ENCODE results near the gene ARHGAP10. TPM values are rescaled to one million over a fixed set of nuclear protein-coding genes. Genes with fewer than 3 reads are reported as not detected.
"Not testable (repeated sequence)": the region's sequence is repeated elsewhere in the genome, so short reads cannot be mapped to it uniquely, and the experiment has no call there.

ARHGAP10 gene
- total RNA-seq, 1 experiment from 2014 or later, result 15.2 TPM

DNA sequence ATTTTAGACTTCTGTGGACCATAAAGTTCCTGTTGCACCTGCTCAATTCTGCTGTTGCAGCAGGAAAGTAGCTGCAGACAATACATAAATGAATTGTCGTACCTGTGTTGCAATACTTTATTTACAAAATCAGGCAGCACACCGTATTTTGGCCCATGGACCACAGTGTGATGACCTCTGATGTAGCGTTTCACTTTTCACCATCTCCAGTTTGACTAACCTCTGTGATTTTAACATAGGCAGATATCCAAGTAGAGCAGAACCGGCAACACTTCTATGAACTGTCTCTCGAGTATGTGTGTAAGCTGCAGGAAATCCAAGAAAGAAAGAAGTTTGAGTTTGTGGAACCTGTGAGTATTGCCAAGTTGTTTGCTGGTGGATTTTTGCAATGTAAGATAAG, 132.7 kb downstream of the ARHGAP10 start:
- Histone ChIP-seq H3K36me3 (no peaks in the 10 kb centered on the region; the same call in none of the 2 replicates), H3K9me3 (no peaks in the 10 kb centered on the region), H3K4me3 (no peak overlapping the region), H3K27me3 (no peaks in the 10 kb centered on the region)
- no peak for DNase-seq

DNA sequence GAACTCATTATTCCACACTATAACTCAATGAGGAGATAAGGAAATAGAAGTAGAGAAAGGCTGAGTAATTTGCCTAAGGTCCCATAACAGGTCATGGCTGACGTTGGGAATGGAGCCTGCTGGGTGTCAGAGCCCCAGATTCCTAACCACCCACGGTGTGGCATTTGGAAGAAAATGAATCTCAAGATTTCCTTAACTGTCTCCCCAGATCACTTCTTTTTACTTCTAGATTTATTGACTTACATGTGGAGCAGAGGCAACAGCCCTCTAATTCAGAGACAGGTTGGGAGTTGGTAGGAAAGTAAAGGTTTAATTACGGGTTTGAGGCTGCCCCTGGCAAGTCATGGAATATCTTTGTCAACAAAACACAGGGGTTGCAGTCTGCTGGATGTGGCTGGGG, 134.0 kb downstream of the ARHGAP10 start:
- H3K4me3 ChIP-seq, result no peak overlapping the region
- DNase-seq, result no peak
- no peaks in the 10 kb centered on the region for H3K27me3 ChIP-seq
- H3K9me3 ChIP-seq, result no peaks in the 10 kb centered on the region
- H3K36me3 ChIP-seq, result no peaks in the 10 kb centered on the region; the same call in none of the 2 replicates

DNA sequence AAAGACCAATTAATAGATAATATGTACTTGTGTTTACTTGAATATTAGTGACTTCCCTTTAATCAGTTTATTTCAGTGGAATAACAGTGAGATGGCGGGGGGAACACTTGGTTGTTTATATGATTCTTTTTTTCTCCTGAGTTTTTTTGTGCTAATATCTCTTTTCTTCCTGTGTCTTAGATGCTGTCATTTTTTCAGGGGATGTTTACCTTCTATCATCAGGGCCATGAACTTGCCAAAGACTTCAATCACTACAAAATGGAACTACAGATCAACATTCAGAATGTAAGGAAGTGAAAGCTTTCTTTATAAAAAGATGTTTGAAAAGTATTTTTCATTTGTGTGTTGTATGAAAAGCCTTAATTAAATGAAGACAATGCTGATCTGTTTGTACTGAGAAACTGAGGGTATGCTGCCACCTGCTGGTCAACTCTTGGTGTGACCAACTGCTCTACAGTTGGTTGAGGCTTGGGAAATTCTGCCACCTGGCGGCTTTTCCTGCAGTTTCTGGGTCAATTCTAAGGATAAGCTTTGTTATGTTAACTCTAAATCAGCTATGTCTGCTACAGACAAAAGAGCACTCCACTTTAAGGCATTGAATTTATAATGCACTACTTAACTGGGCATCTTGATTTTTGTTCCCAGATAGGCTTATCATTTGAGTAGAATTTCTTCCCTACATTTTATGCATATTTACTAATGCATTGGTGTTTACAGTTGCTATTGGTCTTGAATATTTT, 134.8 kb downstream of the ARHGAP10 start:
- no peaks in the 10 kb centered on the region for H3K27me3 ChIP-seq
- H3K36me3 ChIP-seq, result no peaks in the 10 kb centered on the region; the same call in none of the 2 replicates
- DNase-seq, result peak; percentile 65

DNA sequence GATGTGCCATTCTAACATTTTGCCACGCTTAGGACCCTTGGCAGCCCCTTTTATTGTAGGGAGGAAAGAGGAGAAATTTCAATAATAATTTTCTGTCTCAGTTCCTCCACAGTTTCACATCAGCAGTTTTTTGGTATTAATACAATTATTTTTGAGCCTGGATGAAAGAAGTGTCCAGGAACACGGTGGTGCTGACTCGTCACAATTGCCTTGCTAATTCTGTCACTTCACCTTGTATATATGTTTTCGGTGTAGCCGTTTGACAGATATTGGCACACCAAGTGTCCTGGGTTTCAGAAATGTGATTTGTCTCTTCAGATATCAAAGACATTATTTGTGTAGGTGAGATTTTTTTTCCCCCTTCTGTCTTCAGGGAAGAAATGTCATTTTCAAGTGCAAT, 142.2 kb downstream of the ARHGAP10 start:
- DNase-seq, result no peak
- no peaks in the 10 kb centered on the region for H3K9me3 ChIP-seq
- H3K27me3 ChIP-seq, result no peaks in the 10 kb centered on the region
- no peak overlapping the region for H3K4me3 ChIP-seq
- H3K36me3 ChIP-seq, result no peaks in the 10 kb centered on the region

More for the DNA sequence above, 134.8 kb downstream of the ARHGAP10 start:
- no peaks in the 10 kb centered on the region for H3K9me3 ChIP-seq
- H3K4me3 ChIP-seq, result no peak overlapping the region

DNA sequence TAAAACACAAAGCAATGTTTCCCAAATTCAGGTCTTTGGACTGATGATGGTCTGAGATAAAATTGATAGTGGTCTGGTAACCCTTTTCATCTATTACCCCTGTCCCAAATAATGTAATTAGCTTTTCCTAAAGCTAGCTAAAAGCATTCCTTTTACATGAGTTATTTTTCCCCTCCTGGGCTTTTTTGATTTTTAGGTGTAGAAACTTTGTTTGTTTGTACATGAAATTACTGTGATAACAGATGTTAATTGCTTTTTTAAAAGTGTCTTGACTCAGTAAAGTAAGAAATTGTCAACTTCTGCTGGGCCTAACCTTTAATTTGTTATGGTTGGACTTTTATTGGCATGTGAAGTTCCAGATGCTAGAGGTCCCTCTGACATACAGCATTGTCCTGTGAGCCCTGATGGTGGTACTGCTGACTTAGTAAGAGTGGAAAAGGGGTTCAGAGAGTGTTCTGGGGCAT, 145.5 kb downstream of the ARHGAP10 start:
- Histone ChIP-seq H3K9me3 (no peaks in the 10 kb centered on the region), H3K4me3 (no peak overlapping the region), H3K36me3 (no peaks in the 10 kb centered on the region), H3K27me3 (no peaks in the 10 kb centered on the region)
- no peak for DNase-seq

DNA sequence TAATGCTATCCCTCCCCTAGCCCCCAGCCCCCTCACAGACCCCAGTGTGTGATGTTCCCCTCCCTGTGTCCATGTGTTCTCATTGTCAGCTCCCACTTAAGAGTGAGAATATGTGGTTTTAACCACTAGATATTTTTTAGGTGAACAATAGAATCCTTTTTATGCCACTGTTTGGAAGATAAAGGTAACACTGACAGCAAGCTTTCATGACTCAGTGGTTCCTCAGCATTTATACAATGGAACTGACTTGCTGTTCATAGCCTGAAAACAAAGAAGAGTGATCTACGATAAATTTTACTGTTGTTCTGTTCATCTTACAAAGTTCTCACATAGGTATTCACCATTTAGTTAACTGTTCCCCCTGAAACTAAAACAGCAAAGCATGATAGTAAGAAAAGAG, 147.8 kb downstream of the ARHGAP10 start:
- no peaks in the 10 kb centered on the region for H3K9me3 ChIP-seq
- no peak for DNase-seq
- no peak overlapping the region for H3K4me3 ChIP-seq
- no peaks in the 10 kb centered on the region for H3K36me3 ChIP-seq
- no peaks in the 10 kb centered on the region for H3K27me3 ChIP-seq

DNA sequence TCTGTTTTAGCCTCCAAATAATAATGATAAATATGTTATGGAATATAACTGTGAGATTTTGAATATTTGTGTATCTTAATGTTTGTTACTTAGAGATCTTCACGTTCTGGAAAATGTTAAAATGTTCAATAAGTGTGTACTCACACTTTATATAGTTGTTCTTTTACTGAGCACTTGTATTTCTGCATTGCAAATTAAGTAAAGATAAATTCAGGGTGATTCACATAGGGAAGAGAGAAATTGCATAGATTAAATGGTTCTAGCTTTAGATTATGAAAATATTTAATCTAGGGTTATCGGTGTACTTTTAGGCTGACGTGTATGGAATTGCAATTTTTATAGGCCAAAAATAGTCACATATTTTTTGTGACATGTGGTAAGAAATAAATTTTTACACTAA, 148.6 kb downstream of the ARHGAP10 start:
- Histone ChIP-seq H3K9me3 (no peaks in the 10 kb centered on the region), H3K36me3 (no peaks in the 10 kb centered on the region), H3K4me3 (no peak overlapping the region), H3K27me3 (no peaks in the 10 kb centered on the region)
- no peak for DNase-seq

DNA sequence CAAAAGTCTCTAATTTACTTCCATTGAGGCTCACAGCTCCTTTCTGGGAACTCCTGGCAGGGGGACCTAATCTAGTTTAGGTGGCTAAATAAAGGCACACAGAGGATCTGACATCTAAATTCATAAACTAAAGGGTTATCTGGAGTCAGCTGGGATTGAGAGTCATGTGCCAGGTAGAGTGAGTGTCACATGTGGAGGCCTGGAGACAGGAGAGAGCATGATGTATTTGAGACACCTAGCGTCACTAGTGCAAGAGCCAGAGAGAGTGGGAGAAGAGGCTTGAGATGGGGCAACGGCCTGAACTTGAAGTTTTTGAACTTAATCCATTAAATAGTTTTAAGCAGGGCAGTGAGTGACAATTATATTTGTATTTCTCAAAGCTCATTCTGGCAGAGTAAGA, 152.6 kb downstream of the ARHGAP10 start:
- Histone ChIP-seq H3K9me3 (no peaks in the 10 kb centered on the region), H3K27me3 (no peaks in the 10 kb centered on the region), H3K4me3 (no peak overlapping the region), H3K36me3 (no peaks in the 10 kb centered on the region)
- DNase-seq, result no peak

DNA sequence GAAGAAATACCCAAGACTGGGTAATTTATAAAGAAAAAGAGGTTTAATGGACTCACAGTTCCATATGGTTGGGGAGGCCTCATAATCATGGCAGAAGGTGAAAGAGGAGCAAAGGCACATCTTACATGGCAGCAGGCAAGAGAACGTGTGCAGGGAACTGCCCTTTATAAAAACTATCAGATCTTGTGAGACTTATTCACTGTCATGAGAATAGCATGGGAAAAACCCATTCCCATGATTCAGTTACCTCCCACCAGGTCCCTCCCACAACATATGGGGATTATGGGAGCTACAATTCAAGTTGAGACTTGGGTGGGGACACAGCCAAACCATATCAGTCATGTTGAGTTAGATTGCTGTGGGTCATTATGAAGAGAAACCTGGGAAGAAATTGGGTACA, 153.3 kb downstream of the ARHGAP10 start:
- H3K9me3 ChIP-seq, H3K36me3 ChIP-seq, DNase-seq, H3K27me3 ChIP-seq, H3K4me3 ChIP-seq: not testable (repeated sequence)

DNA sequence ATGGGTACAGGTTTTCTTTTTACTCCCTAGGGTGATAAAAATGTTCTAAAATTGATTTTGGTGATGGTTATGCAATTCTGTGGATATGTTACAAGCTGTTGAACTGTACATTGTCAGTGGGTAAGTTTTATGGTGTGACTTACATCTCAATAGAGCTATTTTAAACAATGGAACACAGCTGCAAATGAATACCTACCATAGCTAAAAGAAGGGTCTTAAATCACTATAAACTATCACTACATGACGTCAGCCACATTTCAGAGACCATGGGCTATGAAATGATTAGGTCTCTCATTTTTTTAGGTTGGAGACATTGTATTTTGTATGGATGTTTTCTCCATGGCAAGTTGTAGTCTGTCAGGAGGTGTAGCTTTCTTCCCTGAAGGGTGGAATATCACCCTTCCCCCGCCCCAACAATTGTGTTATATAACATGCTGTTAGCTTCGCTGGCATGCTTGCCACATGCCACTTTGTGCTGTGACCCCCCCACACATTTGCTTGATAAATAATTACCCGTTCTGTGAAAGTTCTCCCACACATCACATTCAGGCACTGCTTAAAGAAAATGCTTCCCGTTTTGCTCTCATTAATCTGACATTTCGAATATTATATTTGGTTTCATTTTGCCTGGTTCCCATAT, 159.7 kb downstream of the ARHGAP10 start:
- Histone ChIP-seq H3K4me3 (no peak overlapping the region), H3K9me3 (peaks cover 3% of the 10 kb centered on the region; the same call in 1 of the 2 replicates), H3K27me3 (no peaks in the 10 kb centered on the region), H3K36me3 (no peaks in the 10 kb centered on the region)
- DNase-seq, result no peak

DNA sequence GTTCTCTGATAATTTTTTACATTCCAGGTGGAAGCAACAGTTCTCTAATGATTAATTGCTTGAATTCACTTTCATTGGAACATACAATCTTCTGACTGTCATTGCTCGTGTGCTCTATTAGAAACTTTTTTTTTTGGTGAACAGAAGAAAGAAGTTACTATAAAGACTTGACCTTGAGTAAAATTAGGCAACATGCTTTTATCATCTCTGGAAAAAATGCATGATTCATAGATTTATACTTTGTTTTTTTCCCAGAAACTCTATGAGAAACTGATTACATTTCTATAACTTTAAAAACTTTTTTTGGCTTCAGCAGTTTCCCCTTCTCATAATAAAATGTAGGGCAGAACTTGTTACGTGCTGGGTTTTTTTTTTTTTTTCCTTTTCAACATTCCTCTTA, 167.6 kb downstream of the ARHGAP10 start:
- DNase-seq, result no peak

DNA sequence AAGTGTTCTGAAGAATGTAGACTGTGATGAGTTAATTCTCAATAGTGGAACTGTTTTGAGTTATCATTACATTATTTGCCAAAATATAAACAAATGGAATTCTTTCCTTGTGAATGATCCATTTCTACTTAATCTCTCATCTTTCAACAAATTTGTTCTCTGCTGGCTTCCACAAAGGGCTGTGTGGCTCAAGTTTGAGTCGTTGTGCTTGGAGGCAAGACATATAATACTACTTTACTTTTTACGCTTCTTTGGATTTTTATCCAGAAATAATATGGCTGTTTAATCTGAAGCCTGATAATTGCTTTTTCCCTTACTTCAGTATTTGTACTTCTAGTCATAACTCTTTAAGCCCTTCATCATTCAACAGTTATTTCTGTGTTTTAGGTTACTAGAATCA, 169.5 kb downstream of the ARHGAP10 start:
- H3K9me3 ChIP-seq, result peaks cover 3% of the 10 kb centered on the region; the same call in 1 of the 2 replicates
- H3K36me3 ChIP-seq, result no peaks in the 10 kb centered on the region; the same call in 1 of the 2 replicates
- H3K4me3 ChIP-seq, result no peak overlapping the region
- H3K27me3 ChIP-seq, result no peaks in the 10 kb centered on the region
- DNase-seq, result no peak

More for the DNA sequence above, 167.6 kb downstream of the ARHGAP10 start:
- Histone ChIP-seq H3K9me3 (peaks cover 5% of the 10 kb centered on the region), H3K36me3 (no peaks in the 10 kb centered on the region; the same call in 1 of the 2 replicates), H3K27me3 (no peaks in the 10 kb centered on the region), H3K4me3 (no peak overlapping the region)

DNA sequence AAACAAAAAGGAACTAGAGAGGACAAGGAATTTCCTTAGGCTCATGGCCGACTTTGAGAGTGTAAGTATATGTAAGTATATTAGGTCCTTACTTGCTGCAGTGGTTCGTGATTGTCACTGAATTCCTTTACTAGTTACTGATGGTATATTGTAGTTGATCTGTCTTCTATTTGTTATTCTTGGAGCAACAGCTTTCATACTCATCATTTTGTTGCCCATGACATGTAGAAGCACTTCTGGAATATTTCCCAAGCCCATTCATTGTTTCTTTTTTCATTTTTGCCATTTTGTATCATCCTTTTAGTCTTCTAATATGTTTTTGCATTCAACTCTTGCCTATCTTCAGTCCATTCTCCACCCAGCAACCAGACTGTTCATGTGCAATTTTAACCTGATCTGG, 170.0 kb downstream of the ARHGAP10 start:
- H3K27me3 ChIP-seq, result no peaks in the 10 kb centered on the region
- H3K4me3 ChIP-seq, result no peak overlapping the region
- no peaks in the 10 kb centered on the region; the same call in 1 of the 2 replicates for H3K36me3 ChIP-seq
- H3K9me3 ChIP-seq, result peaks cover 3% of the 10 kb centered on the region; the same call in 1 of the 2 replicates
- DNase-seq, result no peak

DNA sequence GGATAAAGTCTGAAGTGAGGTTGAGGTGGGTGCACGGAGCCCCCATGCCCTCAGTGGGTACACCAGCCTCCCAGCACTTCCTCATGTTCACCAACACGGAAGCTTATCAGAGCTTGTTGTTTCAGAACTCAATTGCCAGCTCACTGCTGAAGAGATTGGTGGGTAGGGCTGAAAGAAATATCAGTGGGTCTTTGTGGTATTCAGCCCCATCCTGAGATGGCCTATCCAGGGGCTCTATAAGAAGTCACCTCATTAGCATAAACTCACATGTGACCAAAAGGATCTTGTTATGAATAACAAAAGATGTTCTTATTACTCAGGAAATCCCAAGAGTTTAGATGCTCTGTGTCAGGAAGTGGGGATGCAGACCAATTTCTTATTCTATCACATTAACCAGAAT, 177.3 kb downstream of the ARHGAP10 start:
- Histone ChIP-seq H3K27me3 (no peaks in the 10 kb centered on the region), H3K9me3 (no peaks in the 10 kb centered on the region), H3K36me3 (no peaks in the 10 kb centered on the region; the same call in 1 of the 2 replicates), H3K4me3 (no peak overlapping the region)
- no peak for DNase-seq

DNA sequence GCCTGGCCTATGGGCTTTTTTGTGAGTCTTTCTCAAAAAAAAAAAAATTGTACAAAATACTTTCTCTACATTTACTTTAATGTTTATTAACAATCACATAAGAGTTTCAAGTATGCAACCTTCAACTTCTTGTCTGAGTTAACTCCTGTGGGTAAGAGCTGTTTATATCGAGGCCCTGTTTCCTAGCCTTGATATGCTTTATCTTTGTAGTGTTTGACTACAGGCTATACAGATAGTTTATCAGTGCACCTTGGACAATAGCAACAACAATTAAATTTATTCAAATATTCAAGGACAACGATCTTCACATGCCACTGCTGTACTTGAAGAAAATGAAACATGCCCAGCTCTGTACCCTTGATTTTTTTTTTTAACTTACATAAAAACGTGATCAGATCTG, 178.4 kb downstream of the ARHGAP10 start:
- H3K9me3 ChIP-seq, result no peaks in the 10 kb centered on the region
- no peaks in the 10 kb centered on the region for H3K27me3 ChIP-seq
- no peak for DNase-seq
- H3K4me3 ChIP-seq, result no peak overlapping the region
- no peaks in the 10 kb centered on the region; the same call in 1 of the 2 replicates for H3K36me3 ChIP-seq

DNA sequence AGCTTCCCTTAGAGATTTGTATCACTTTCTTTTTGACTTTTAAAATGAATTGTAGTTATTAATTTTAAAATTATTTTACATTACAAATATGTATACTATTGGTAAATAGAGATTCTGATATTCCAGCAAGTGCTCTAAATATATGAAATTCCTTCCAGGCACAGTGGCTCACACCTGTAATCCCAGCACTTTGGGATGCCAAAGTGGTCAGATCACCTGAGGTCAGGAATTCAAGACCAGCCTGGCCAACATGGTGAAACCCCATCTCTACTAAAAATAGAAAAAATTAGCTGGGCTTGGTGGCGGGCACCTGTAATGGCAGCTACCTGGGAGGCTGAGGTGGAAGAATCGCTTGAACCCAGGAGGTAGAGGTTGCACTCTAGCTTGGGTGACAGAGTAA, 180.2 kb downstream of the ARHGAP10 start:
- H3K36me3 ChIP-seq, H3K4me3 ChIP-seq, H3K27me3 ChIP-seq, DNase-seq, H3K9me3 ChIP-seq: not testable (repeated sequence)

DNA sequence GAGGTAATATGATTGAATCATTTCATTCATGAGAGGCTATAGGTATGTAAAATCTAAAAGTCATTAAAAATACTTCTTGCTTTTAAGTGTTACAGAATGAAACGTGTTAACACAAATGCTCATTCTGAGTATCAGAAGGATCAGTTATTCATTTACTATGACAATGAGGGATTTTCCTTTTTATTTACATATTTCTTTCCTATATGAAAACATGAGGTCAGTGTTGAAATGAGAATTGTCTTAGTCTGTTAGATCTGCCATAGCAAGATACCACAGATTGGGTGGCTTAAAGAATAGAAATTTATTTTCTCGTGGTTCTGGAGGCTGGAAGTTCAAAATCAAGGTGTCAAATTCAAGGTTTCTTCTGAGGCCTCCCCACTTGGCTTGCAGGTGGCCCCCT, 181.2 kb downstream of the ARHGAP10 start:
- no peak for DNase-seq
- no peaks in the 10 kb centered on the region for H3K27me3 ChIP-seq
- no peak overlapping the region for H3K4me3 ChIP-seq
- no peaks in the 10 kb centered on the region; the same call in 1 of the 2 replicates for H3K36me3 ChIP-seq
- H3K9me3 ChIP-seq, result no peaks in the 10 kb centered on the region

DNA sequence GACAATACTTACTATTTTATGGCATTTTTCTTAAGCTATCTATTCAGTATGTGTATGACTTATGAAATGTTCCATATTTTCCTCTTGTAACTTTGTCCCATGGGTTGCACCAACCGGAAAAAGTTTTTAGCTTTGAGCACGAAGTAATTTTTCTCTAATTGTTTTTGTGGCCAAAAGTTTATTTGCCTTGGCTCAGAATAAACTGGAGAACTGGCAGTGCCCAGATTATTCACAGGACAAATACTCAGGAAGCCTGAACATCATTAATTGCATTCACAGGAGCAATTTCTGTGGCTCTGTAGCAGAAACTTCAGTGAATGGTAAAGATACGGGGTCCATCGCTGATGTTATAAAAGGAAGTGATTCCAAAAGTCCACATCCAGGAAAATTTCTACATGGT, 184.5 kb downstream of the ARHGAP10 start:
- Histone ChIP-seq H3K36me3 (no peaks in the 10 kb centered on the region; the same call in 1 of the 2 replicates), H3K27me3 (no peaks in the 10 kb centered on the region), H3K4me3 (no peak overlapping the region), H3K9me3 (no peaks in the 10 kb centered on the region)
- no peak for DNase-seq

All from MG63 (cell line).